ENCODE measurements around the gene C11orf42.

Gene C11orf42

GRCh38 chr11:6224421-6224820, 19.1 kb downstream of the C11orf42 start:
- H3K79me2 ChIP-seq (ENCODE audit: insufficient read depth, low read length), result no peaks in the 10 kb centered on the region
- H3K4me3 ChIP-seq (ENCODE audit: insufficient read depth, low read length, poor library complexity, severe bottlenecking), result no peak overlapping the region
- no peaks in the 10 kb centered on the region for H3K27me3 ChIP-seq (ENCODE audit: low read length)
- H3F3A ChIP-seq (ENCODE audit: insufficient read depth), result no peaks in the 10 kb centered on the region
- no peak overlapping the region for H3K27ac ChIP-seq (ENCODE audit: low read depth, low read length)
- no peaks in the 10 kb centered on the region for H3K9me2 ChIP-seq (replicated peaks; ENCODE audit: insufficient read depth, low read length)
- no peak overlapping the region for H2AFZ ChIP-seq (ENCODE audit: low read depth, low read length, severe bottlenecking)
- TF ChIP-seq EZH2phosphoT487 (conservative IDR thresholded peaks at IDR 0.05; ENCODE audit: low read length) (no peak), CTCF (IDR thresholded peaks at IDR 0.05; ENCODE audit: insufficient read depth, low read length, poor library complexity, severe bottlenecking) (no peak)
- H3K9me3 ChIP-seq (ENCODE audit: insufficient read depth, low read length), result no peaks in the 10 kb centered on the region
- H3K4me2 ChIP-seq (ENCODE audit: low read depth, low read length, poor library complexity, severe bottlenecking), result no peak overlapping the region
- no peaks in the 10 kb centered on the region for H4K20me1 ChIP-seq (ENCODE audit: low read depth, low read length)
- H3K36me3 ChIP-seq (ENCODE audit: low read length), result no peaks in the 10 kb centered on the region
- H3K9ac ChIP-seq (ENCODE audit: low read length), result no peak overlapping the region

GRCh38 chr11:6225024-6225423, 19.7 kb downstream of the C11orf42 start:
- H3K9me3 ChIP-seq (ENCODE audit: insufficient read depth, low read length), result no peaks in the 10 kb centered on the region
- no peaks in the 10 kb centered on the region for H3K27me3 ChIP-seq (ENCODE audit: low read length)
- no peak overlapping the region for H3K9ac ChIP-seq (ENCODE audit: low read length)
- no peaks in the 10 kb centered on the region for H3K79me2 ChIP-seq (ENCODE audit: insufficient read depth, low read length)
- no peaks in the 10 kb centered on the region for H3F3A ChIP-seq (ENCODE audit: insufficient read depth)
- no peaks in the 10 kb centered on the region for H3K36me3 ChIP-seq (ENCODE audit: low read length)
- H4K20me1 ChIP-seq (ENCODE audit: low read depth, low read length), result no peaks in the 10 kb centered on the region
- no peak overlapping the region for H2AFZ ChIP-seq (ENCODE audit: low read depth, low read length, severe bottlenecking)
- H3K4me3 ChIP-seq (ENCODE audit: insufficient read depth, low read length, poor library complexity, severe bottlenecking), result no peak overlapping the region
- no peak overlapping the region for H3K4me2 ChIP-seq (ENCODE audit: low read depth, low read length, poor library complexity, severe bottlenecking)
- no peak for TF ChIP-seq EZH2phosphoT487 (conservative IDR thresholded peaks at IDR 0.05; ENCODE audit: low read length)
- no peak for TF ChIP-seq CTCF (IDR thresholded peaks at IDR 0.05; ENCODE audit: insufficient read depth, low read length, poor library complexity, severe bottlenecking)
- H3K27ac ChIP-seq (ENCODE audit: low read depth, low read length), result no peak overlapping the region
- H3K9me2 ChIP-seq (replicated peaks; ENCODE audit: insufficient read depth, low read length), result no peaks in the 10 kb centered on the region

DNA sequence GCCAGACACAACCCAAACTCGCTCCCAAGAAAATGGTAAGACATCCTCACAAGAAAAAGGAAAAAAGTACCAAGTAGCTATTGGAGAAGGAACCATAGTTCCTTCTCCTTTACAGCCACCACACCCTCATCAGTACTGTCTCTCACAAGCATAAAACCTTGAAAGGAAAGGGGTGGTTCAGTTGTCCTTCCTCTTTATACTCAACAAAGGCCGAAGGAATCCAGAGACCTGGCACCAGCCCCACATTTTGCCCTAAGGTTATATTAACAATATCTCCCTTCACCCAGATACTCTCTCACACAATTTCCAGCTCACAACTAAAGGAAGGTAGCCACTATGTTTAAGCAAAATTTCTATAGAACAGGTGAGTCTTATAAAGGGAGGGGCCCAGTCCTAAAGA, 20.5 kb downstream of the C11orf42 start:
- Histone ChIP-seq H3K4me2 (ENCODE audit: low read depth, low read length, poor library complexity, severe bottlenecking) (no peak overlapping the region), H2AFZ (ENCODE audit: low read depth, low read length, severe bottlenecking) (no peak overlapping the region), H3K36me3 (ENCODE audit: low read length) (no peaks in the 10 kb centered on the region), H3K27ac (ENCODE audit: low read depth, low read length) (no peak overlapping the region), H3K27me3 (ENCODE audit: low read length) (no peaks in the 10 kb centered on the region), H3K4me3 (ENCODE audit: insufficient read depth, low read length, poor library complexity, severe bottlenecking) (no peak overlapping the region), H4K20me1 (ENCODE audit: low read depth, low read length) (no peaks in the 10 kb centered on the region), H3F3A (ENCODE audit: insufficient read depth) (no peaks in the 10 kb centered on the region), H3K9ac (ENCODE audit: low read length) (no peak overlapping the region), H3K9me3 (ENCODE audit: insufficient read depth, low read length) (no peaks in the 10 kb centered on the region), H3K9me2 (replicated peaks; ENCODE audit: insufficient read depth, low read length) (no peaks in the 10 kb centered on the region), H3K79me2 (ENCODE audit: insufficient read depth, low read length) (no peaks in the 10 kb centered on the region)
- TF ChIP-seq CTCF (IDR thresholded peaks at IDR 0.05; ENCODE audit: insufficient read depth, low read length, poor library complexity, severe bottlenecking) (no peak), EZH2phosphoT487 (conservative IDR thresholded peaks at IDR 0.05; ENCODE audit: low read length) (no peak)

Data from SU-DHL-6 (cell line).